Glomerular visceral epithelial cell (primary cell): ENCODE measurements around the gene MBOAT1.
A peak's percentile ranks its signal among the peaks of the same experiment; 100 is the strongest.

ENCODE experiments used
- DNase-seq: peaks from one replicate; pipeline ENCODE4 v3.0.0-alpha.2; 2016; ENCODE audit errors: extremely low spot score

Gene MBOAT1

DNA sequence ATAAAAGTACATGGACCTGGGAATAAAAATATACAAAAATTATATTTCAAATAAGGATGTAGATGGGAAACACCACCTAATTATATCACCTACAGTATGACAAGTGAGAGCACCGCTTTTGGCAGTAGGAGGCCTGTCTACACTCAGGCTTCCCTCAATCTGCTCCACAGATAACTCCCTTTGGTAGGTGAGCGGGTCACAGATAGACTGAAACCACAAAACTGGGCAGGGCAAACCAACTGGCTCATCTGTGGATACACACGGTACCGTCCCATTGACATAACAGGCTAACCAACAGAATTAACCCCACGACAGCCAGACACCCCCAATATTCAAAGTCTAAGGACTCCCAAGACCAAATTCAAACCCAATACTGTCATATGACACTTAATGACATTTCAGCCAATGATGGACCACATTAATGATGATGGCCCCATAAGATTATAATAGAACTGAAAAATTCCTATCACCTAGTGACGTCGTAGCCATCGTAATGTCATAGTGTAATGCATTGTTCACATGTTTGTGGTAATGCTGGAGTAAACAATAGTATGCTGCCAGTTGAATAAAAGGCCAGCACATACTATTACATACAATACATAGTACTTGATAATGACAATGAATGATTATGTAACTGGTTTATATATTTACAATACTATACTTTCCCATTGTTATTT lies 109.7 kb downstream of the MBOAT1 start:
- no peak for DNase-seq

DNA sequence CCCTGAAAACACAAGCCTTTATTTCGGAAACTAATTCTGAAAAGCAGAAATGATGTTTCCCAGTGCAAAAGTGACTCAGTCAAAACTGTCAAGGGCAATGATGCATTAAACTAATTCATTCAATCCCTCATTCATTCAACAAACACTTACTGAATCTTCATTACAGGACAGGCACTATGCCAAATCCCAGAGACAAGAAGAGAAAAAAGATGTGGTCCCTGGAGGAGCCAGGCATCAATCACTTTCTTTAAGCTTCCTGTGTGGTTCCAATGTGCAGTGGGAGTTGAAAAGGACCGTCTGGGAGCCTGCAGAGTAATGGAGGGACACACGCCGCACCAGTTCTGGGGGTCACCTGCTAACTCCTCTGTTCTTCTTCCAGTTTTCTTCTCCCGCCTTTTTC lies 113.1 kb downstream of the MBOAT1 start:
- DNase-seq: no peak

DNA sequence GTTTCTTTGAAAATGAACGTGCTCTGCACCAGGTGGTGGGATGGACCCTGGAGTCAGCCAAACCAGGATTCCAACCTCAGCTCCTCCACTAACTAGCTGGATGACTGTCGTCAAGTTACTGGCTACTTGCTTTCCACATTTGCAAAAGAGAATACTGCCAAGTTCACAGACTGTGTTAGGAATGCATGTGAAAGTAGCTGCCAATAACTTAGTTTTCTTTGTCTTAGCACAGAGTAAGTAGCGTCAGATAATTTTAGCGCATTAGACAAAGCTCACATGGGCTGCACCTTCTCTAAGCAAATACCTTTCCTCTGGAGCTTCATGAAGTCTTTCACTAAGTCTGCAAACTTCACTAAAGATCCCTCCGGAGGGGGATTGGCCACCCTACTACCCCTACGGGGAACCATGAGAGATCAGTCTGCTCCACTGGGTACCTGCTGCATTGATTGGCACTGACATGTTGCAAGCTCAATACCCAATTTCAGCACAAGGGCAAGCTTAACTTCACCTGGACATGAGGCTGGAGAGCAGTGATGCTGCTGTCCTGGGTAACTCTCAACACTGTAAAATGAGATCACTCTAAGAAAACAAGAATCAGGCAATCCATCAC lies 113.9 kb downstream of the MBOAT1 start:
- DNase-seq: no peak

DNA sequence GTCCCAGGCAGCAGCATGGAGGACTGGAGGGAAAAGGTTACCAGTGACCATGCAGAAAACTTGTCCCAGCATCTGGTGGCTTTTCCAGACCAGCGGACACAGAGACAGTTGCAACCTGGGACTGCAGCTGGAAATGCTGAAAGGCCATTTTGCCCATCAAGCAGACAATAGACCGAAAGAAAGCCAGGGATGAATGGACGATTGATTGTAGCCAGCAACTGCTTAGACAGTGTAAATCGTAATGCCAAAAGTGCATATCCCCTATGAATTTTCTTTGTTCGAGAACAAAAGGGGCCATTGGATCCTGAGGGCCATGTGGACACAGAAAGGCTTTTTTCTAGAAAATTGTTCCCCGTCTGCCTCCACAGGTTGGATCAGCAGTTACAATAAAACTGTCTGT lies 115.7 kb downstream of the MBOAT1 start:
- DNase-seq: no peak

DNA sequence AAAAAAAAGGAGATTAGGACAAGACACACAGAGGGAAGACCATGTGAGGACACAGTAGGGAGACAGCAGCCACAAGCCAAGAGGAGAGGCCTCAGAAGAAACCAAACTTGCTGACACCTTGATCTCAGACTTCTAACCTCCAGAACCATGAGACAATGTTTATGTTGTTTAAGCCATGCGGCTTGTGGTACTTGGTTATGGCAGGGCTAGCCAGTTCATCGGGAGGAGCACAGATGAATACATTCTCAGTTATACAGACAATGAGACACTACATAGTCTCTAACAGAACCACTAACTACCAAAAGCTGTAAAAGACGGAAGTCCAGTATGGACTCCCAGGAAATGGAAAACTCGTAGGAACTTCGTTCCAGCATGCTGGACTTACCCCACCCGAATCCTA lies 116.8 kb downstream of the MBOAT1 start:
- DNase-seq: no peak

DNA sequence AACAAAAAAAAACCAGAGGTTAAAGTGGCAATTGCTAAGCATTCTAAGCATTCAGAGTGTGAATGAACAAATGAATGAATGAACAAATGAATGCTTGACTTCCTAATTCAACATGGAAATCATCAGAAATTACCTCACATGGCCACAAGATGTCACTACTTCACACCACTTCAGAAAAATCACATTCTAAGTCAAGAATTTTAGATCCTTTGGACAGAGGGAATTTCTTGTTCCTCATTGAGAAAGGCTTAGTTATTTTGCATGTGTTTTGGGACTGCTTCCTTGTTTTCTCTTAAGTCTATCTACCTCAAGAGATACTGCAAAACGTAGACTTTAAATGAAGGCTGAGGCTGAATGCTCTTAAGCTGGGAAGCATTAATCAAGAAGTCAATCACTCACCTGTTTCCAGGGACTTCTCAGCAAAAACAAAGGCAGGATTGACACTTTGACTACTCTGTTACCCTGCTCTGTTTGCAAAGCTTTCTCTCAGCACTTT lies 120.2 kb downstream of the MBOAT1 start:
- DNase-seq: peak; percentile 48

DNA sequence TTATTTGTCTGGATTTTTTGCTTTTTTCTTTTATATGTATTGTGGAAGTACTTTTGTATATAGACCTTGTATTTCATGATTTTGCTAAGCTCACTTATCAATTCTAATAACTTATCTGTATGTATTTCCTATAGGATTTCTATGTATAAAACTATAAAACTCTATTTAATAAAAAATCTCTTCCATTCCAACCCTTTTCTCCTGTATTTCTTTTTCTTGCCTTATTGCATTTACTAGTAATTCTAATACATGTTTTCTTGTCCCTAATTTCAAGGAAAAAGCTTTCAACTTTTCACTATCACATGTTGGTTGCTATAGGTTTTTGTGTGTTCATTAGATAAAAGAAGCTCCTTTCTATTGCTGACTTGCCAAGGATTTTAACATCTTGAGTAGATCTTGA lies 125.3 kb downstream of the MBOAT1 start:
- no peak for DNase-seq

DNA sequence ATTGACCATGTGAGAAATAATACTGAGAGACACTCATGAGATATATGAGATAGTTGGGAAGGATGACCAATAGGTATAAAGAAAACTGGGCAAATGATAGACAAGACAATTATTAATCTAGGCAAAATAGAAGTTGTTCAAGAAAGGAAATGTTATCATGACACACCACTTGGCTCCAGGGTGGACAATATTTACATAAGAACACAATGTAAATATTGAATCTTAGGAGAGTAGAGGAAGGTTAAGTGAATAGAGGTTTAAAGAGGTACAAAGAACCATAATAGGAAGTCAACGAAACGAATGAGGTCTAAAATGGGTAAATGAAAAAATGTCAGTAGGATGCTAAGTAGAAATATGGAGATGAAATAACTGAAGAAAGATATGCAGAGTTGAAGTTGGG lies 126.5 kb downstream of the MBOAT1 start:
- DNase-seq: no peak

DNA sequence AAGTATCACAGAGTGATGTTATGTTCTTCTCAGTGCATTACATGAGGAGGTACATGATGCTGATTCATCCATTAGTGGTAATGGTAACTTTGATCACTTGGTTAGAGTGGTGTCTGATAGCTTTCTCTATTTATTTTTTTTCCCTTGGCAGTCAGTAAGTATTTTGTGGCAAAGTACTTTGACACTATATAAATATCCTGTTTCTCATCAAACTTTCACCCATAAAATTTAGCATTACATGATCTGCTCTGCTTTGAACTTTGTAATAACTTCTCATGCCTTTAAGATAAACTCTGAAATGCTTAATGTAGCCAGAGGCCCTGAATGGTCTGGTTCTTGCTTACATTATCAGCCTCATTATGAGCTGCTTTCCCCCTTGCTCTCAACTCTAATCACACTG lies 127.9 kb downstream of the MBOAT1 start:
- no peak for DNase-seq

DNA sequence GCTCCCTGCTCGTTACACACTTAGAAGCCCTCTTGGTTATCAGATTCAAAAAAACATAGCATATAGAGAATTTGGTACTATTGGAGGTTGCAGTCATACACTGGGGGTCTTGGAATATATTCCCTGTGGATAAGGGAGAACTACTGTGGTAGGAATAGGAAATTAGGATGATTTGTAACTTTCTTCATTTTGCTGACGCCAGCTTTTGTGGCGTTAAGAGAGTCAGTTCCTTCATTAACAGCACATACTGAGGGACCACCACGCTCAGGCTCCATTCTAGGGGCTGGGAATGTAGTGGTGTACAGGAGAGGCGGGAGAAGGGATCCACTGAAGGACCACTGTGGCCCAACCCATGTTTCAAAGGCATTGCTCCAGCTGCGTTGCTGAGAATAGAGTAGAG lies 140.3 kb downstream of the MBOAT1 start:
- DNase-seq: no peak

DNA sequence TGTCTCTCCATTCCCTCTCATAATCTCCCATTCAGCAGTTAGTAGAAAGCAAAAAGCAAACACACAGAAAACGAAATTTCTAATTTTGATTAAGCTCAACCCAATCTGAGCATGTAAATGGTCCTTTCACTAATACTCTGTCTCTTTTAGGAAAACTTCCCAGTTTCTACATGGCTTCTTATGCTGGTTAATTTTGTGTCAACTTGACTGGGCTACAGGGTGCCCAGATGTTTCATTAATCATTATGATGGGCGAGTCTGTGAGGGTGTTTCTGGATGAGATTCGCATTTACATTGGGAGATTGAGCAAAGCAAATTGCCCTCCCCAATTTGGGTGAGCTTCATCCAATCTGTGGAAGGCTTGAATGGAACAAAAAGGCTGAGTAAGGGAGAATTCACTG lies 142.2 kb downstream of the MBOAT1 start:
- DNase-seq: no peak

DNA sequence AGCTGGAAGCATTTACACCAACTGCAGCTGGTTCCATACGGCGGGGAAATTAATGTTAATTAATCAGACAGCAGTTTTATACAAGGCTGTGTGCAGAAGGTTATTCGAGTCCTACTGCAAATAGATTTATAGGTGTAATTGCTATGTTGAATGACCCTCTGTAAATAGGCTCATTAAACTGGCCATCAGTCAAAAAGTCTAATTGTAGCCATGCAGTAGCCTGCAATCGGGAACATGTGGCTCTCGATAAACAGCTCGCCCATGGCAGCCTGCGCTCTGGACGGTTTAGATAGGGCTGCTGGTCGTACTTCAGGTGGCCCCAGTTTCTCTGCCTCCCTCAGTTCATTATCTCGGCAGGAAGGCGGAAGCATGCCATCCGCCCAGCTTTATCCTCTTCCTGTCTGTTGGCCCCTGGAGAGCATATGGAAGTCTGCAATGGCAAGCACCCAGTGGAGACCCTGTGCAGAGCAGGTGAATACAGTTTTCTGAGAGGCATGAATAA lies 143.2 kb downstream of the MBOAT1 start:
- DNase-seq: no peak

DNA sequence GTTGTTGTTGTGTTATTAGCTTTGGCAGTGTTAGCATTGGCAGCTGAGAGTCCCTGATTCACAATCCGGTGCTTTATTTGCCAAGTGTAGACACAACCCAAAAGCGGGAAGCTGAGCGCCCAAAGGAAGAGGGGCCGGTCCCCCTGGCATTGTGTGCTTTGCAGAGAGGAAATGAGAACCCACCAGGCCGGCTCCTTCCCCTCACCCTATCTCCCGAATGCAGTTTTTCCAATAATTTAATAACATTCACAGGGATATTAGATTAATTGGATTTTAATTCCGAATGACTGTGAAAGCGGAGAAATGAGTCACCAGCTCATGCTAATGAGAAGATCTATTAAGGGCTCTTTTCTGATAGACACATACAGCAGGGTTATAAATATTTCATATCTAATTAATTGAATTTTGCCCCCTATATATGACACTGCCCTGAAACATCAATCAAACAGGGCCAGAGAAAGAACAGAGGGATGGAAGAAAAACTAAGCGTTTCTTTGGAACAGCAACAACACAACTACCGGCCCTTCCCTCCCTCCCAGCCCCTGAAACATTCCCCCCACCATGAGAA lies 143.8 kb downstream of the MBOAT1 start:
- DNase-seq: no peak

DNA sequence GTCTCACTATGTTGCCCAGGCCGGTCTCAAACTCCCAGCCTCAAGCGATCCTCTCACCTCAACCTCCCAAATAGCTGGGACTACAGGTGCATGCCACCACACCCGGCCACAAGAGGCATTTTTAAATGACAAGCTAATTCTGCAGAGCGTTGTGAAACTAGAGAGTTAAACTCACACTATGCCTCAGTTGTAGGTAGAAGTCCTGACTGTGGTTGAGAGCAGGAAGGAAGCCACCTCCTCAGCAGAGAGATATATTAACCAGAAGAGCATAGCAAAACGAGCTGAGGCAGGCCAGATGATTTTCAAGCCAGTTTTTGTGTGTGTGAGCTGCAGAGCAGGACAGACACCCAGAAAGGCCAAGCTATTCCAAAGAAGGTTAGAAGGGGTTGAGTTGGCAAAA lies 150.3 kb downstream of the MBOAT1 start:
- DNase-seq: no peak

DNA sequence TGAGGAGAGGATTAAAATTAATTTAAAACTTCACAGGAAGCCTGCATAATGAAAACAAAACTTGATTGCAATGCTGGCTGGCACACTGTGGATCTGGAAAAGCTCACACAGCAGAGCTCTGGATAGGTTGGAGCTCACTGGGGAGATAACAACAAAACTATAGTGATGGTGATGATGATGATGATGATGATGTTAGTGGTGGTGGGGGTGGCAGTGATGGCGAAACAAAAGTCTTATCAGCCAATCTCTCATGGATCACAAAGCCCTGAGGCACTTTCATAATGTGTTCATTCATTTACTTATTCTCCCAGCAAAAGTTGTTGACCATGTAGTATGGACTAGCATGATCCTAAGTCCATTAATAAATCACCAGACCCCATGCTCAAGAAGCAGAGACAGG lies 152.0 kb downstream of the MBOAT1 start:
- no peak for DNase-seq

DNA sequence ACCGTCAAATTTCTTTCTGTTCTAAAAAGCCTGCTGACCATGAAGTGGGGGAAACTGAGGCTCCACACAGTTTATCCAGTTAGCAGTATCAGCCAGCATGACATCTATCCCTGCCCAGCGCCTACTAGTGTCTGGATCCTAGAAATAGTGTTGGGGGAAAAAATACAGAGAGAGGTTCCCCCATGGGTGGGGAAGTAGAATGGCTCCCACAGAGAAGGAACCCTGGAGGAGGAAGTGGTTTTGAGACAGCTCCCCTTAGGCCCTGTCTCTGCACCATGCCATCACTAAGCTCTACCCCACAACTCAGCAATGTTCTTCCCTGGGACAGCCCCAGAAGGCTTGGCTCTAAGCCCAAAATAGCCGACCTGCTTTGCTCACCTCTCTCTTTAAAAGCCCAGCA lies 153.4 kb downstream of the MBOAT1 start:
- DNase-seq: no peak

DNA sequence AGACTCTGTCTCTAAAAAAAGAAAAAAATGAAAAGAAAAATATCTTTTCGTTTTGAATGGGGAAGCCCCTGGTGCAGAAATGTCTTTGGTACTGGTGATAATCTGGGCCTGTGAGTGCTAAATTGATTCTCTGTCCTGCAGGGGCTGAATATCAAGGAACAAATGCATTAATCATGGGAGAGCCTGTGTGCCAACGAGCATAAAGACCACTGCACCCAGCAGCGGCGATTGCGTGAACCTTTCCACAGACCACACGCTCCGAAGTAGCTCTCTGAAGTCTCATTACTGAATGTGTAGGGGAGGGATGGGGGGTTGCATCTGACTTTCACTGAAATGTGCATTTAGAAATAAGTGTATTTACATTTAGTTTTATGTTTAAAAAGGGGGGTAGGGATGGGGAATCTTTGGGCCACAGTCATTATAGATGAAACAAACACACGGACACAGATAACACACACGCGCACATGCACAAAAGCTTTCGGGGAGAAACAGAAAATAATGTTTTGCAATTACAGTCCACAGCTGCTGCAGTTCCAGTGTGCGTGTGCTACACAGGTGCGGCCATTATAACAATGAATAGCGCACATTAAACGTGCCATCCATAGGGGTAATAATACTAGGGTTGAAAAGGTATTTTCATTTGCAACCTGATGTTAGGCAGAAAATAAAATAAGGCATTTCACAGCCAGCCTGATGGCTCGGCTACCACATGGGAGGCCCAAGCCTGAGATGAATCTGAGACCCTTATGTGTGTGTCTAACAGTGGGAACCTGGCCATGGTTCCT lies 154.0 kb downstream of the MBOAT1 start:
- no peak for DNase-seq

DNA sequence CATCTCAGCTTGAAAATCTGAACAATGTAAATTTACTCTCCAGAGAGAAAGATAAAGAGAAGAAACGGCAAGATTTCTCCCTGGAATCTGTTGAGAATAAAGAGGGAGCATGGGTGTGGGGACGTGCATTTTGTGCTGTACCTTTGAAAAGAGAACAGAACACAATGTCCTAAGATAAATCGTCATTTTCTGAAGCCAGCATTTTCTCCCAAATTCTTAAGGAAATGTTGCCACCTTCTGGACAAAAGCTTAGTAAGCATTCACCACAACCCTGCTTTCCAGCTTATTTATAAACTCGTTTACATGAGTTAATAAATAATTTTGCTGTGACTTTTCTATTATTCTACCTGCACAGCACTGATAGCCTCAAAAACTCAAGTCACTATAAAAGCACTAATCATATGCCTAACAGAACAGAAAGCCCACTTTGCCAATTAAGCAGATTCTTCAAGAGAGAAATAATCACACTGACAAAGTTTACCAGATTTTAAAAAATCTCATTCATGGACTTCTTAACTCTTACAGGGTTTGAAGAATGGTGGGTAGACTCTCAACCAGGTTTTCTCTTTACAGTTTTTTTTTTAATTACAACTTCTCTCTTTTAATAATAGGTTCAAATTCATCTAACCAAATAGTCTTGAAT lies 155.8 kb downstream of the MBOAT1 start:
- DNase-seq: peak; percentile 36

DNA sequence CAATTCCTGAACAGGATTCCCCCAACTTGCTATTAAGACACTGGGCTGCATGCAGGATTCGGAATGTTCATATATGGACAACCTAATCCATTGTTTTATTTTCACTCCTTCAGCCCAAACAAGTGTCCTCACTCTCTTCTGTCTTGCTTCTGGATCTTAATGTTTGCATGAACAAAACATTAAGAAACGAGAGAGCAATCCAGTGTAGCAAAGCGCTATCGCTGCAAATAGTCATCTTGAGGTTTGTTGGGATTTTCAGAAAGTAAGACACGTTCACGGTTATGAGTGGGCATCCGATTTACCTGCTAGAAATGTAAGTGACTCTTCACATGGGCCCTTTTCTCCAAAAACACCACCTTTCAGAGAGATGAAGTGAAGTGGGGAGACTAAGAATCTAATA lies 156.4 kb downstream of the MBOAT1 start:
- no peak for DNase-seq
